GM19328 (cell line): ENCODE data around the gene NLN.
"Not testable (repeated sequence)": the region's sequence is repeated elsewhere in the genome, so short reads cannot be mapped to it uniquely, and the experiment has no call there.

Experiments
- ATAC-seq: cut with Tn5 transposase; IDR thresholded peaks from one replicate; pipeline ENCODE4 v1.9.1; 2021; ENCODE audit warnings: mild to moderate bottlenecking, moderate library complexity; ENCODE audit not compliant: unreplicated experiment

The NLN gene

DNA sequence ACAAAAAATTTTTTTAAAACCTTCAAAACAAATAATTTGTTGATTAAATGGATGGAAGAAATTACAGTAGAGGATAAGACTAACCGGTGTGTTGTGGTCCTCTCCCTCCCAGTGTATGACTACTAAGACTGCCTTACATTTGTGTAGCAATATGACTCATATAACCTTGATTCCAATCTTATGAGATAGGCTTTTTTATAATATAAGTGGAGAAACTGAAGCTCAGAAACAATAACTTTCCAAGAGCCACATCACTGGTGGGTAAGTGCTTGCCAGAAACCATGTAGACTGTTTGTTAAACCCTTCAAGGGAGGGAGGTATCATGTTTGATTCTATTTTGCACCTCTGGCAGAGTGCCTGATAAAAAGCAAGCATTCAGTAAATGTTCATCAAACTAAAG lies 47.5 kb downstream of the NLN start:
- ATAC-seq, result no peak

DNA sequence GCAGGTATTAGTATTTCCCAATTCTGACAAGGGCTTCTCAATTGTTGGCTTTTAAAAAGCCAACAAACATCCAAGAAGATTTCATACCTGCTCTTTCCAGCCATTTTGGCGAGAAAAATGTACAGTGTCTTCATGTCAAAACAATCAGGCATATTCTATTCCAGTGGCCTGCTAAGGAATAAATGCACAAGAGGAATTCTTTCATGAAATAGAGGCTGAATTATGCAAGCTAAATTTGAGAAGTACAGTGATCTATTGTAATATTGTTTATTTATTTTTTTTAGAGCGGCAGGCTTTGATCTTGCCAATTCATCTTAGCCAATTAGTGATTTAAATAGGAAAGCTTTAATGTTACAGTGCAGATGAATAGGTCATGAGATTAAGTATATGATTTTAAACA lies 49.3 kb downstream of the NLN start:
- ATAC-seq, result no peak

DNA sequence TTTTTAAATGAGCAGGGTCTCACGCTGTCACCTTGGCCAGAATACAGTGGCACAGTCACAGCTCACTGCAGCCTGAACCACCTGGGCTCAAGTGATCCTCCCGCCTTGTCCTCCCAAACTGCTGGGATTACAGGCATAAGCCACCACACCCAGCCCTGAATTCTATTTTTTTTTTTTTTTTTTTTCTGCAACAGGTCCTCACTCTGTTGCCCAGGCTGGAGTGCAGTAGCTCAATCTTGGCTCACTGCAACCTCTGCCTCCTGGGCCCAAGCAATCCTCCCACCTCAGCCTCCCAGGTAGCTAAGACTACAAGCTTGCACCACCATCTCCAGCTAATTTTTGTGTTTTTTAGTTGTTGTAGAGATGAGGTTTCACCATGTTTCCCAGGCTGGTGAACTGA lies 51.0 kb downstream of the NLN start:
- ATAC-seq, result not testable (repeated sequence)

DNA sequence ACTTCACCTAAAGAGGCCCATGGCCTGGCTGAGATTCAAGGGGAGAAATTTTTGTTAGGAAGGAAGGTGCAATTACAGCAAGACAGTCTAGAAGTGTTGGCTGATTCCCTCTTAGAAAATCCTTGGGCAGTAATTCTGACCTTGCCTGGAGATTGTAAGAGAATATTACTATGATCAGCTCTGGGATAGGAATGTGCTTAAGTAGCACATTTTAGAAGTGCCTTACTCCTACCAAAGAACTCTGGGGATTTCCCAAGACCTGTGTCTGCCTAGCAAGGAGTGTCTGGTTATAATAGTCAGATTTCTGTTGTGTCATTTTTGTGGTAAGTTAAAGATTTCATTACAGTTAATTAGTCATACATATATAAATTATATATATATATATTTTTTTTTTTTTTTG lies 52.3 kb downstream of the NLN start:
- no peak for ATAC-seq

DNA sequence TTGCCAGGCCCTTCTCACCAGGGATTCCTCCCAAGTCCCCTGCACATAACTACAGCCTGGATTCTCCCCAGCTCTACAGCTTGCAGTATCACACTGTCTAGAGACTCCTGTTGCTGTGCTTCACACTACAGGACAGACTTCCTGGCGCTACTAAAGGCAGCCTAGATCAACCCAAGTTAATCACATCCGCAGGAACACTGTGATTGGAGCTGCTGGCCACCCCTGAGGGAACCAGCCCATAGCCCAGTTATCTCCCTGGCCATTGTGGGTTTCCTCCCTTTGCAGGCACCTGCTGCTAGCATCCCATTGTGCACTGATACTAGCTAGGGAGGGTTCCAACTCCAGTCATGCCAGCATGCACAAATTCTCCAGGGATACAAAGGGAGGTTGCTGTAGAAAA lies 53.5 kb downstream of the NLN start:
- no peak for ATAC-seq

DNA sequence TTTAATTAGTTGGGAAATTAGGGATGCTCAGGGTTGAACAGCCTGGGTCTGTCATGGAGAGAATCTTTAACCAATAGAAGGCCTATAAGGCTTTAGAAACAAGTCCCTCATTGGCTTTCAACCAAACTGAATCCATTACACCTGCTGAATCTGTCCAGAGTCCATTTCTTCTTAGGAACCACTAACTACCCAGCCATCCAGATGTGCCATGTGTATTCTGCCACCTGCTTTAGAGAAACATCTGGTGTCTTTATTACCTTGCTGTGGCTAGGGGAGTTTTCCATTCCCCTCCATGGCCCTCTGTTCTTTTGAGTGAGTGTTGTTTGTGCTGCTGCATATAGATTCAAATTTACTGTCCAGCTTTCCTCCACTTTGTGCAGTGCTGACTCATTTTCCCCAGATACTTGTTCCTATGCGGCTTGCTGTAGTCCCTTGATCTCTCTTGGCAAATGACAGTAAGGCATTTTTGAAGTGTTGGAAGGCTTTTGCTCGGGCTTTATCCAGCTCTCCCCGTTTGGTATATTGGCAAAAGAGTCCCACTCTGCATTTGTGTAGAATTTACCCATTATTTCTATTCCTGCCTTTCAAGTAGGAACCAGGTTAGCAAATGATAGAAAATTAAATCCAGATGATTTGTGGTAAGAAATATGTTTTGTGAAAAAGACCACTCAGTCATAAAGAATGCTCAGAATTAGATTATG lies 54.6 kb downstream of the NLN start:
- no peak for ATAC-seq

DNA sequence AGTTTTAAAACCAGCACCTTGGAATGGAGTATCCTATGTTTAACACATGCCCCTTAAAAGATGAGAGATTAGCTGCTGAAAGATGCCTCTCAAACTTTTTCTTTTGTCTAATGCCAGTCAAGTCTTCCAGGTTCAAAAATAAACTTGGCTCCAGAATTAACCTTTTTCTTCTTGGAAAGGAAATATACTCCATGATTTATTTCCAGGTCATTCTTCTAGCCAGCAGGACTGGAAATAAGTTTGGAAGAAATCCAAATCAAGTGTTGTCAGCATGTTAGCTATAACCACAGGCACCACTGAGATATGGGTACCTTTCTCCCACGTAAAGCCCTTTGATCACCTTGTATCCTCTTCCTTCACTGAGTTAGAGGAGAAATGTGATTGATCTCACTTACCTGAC lies 56.1 kb downstream of the NLN start:
- no peak for ATAC-seq

DNA sequence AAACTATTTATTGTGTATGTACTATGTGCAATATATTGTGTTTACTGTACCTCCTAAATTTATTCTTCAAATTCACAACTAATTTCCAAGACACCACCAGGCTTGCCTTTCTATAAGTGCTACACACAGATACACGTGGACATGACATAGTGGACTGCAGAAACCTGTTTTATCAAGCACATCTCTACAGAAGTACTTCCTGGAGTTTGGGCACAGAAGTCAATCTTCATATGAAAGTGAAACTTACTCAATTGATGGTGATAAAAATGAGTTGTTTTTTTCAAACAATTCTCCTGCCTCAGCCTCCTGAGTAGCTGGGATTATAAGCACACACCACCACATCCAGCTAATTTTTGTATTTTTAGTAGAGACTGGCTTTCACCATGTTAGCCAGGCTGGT lies 57.6 kb downstream of the NLN start:
- ATAC-seq, result no peak

DNA sequence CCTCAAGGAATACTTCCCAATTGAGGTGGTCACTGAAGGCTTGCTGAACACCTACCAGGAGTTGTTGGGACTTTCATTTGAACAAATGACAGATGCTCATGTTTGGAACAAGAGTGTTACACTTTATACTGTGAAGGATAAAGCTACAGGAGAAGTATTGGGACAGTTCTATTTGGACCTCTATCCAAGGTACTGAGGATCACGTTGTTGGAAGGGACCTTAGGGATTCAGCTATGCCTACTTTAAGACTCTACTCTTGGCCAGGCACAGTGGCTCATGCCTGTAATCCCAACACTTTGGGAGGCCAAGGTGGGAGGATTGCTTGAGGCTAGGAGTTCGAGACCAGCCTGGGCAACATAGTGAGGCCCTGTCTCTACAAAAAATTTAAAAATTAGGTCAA lies 66.3 kb downstream of the NLN start:
- ATAC-seq, result not testable (repeated sequence)

DNA sequence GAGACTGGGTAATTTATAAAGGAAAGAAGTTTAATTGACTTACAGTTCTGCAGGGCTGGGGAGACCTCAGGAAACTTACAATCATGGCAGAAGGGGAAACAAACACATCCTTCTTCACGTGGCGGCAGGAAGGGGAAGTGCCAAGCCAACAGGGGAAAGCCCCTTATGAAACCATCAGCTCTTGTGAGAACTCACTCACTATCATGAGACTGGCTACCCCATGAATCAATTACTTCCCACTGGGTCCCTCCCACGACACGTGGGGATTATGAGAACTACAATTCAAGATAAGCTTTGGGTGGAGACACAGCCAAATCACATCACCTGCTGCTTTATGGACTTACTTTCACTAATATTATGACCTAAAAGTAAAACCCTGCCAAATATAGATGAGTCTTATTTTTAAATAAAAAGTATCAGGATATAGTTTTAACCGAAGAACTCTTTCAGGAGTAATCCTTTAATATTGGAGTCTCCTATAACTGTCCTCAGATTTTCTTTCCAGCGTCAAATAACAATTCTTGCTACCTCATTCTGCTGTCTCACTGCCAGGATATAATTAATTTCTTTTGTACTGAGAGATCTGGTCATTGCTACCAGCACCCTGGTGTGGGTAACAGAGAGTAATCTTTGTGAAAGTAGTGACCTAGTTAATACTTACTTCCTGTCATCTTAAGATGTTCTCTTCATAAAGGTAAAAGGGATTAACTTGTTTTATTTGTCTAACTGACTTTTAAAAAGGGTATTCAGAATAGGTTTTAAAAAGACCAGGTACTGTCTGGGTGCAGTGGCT lies 68.6 kb downstream of the NLN start:
- ATAC-seq, result no peak

DNA sequence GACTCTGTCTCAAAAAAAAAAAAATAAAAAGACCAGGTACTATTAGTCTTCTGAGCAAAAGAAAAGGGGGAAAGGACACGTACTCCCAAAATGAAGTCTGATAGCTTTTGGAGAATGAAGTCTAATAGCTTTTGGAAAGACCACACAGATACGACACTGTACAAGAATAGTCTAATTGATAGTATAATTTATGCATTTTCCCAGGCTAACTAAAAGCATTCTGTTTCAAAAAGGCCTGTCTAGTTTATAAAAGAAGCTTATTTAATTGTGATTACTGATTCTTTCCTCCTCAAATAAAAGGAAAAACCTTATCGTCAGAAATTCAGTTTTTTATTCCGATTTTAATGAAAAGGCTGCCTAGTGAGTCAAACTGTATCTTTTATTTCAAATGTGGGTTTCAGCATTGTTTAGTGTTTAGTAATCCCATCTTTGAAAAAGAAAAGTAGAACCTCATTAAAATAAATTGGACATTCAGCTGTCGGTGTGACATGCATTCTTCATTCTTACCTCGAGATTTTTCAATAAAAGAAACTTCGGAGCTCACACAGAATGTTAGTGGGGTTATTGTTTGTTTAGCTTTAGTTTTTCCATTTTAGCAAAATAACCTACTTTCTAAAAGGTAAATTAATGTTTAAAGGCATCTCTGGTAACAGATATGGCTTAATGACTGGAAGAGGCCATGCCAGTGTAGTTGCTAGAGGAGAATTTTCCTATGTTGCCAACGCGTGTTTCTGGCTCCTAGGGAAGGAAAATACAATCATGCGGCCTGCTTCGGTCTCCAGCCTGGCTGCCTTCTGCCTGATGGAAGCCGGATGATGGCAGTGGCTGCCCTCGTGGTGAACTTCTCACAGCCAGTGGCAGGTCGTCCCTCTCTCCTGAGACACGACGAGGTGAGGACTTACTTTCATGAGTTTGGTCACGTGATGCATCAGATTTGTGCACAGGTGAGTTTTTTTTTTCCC lies 70.0 kb downstream of the NLN start:
- no peak for ATAC-seq

DNA sequence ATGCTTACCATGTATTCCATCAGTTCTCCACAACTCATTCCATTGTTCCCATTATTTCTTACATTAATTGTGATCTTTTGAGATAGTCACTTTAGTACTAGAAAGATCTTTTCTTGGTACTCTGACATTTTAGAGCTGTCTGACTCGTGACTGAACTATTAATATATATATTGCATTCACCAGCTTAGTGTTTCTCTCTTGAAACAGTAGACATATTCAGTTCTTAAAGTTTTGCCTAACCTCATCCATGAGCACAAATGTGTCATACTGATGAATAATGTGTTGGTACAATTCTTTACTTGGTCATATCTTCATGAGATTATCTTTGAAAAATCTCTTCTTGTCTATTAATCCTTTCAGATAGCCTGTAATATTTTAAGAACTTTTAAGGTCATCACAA lies 74.3 kb downstream of the NLN start:
- no peak for ATAC-seq

DNA sequence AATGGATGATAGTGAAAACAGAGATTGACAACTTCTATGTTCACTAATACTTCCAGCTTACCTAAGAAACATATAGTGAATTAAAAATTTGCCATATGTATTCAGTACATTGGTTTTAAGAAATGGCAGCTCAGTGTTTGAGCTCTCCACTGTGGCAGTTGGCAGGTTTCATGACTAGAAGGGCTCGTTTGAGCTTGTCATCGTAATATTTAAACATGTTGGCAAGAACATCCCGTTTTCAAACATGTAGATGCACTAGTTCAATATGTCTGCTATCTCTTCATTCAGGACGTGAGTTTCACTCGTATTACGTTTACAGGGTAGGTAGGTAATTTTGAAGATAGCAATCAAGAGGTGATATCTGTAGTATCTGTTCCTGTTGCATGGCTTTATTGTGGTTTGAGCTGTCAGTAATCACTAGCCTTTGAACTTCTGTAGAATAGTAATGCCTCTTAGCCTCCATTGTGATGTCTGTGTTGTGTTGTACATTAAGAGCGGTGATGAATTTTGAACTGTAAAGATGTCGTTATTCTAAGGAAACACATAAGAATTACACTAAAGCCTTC lies 74.8 kb downstream of the NLN start:
- no peak for ATAC-seq

DNA sequence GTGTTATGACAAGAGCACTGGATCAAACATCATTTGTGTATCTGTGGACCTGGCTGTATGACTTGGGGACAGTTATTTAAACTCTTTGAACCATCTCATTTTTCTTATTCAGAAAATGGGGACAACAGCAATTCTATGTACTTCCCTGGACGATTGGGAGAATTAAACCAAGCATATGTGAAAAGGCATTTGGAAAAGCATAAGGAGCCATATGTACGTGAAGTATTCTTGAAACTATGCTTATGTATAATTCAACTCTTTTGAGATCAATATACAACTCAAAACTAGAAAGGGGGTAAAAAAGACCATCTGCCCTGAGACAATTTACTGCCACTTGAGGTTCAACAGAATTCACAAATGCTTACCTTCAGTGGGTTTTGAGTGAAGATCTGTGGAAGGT lies 75.5 kb downstream of the NLN start:
- ATAC-seq, result no peak

DNA sequence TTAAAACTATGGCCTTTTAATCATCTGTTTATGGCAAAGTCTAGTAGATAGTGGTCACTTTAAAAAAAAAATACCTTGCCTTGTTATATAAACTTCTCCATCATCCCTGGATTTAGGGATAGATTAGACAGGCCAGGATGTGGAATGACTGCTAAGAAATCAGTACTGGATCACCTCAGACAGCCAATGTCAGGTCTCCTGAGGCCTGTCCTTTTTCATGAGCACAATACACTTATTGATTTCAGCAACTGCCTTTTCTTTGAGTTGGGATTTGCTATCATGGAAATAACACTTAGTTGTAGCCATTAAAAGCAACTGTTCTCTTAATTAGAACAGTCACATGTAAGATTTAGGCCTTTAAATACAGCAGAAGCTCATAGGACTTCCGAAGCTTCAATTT lies 77.9 kb downstream of the NLN start:
- no peak for ATAC-seq

DNA sequence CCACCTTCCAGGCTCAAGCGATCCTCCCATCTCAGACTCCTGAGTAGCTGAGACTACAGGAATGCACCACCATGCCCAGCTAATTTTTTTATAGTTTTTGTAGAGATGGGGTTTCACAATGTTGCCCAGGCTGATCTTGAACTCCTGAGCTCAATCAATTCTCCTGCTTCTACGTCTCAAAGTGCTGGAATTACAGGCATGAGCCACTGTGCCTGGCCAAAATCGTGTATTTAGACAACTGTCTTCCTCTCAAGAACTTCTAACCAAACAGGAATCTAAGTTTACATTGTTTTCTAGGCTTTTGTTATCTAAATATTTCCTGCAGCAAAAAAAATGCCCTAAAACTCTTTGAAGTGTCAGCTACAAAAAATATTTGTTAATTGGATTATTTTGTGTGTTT lies 78.8 kb downstream of the NLN start:
- ATAC-seq, result no peak

DNA sequence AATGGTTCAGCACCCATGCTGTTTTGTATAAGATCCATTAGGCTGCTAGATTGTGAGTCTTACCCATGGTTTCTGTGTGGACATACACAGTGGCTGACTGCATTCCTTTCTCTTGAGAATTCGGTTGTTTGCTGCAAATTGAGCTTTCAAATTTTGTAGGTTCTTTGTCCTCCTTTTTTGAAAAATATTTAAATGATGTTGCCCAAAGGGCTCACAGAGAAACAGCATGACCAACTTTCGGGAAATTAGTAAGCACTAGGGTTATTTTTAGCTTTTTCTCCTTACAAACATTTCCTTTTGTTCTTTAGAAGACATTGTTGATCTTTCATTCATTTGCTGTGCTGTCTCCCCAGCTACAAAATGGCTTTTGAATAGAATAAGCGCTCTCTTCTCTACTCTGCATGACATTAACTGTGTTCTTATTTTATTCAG lies 79.4 kb downstream of the NLN start:
- no peak for ATAC-seq

DNA sequence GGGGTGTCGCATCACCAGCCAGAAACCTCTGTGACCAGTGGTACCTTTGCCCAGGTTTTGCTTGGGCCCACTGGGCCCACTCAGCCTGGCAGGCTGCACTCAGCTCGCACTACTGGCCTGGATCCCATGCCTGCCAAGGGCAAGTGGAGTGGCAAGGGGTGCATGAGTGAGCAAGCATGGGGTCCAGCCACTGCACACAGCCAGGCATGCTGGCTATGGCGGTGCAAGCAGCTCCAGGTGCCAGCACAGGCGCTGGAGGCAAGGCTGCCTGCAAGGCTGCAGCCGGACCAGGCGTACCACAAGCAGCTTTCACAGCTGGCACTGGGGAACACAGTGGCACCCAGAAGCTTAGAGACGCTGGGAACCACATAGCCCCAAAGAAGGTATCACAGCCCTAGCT lies 80.1 kb downstream of the NLN start:
- ATAC-seq, result no peak

DNA sequence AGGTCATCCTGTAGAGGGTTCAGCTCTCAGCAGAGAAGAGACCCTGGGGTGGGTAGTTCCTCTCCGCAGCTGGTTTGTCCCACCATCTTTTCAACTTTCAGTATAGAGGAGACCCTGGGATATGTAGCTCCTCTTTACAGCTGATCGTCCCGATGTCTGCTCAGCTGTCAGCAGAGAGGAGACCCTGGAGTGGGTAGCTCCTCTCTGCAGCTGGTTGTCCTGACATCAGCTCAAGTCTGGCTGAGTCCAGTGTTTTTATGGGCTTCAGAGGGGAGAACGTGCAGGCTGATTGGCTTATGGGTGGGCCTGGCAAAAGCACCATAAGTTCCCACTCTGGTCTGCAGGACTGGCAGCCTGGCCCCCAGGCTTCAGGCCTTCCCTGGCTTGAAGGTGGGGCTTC lies 80.8 kb downstream of the NLN start:
- no peak for ATAC-seq

DNA sequence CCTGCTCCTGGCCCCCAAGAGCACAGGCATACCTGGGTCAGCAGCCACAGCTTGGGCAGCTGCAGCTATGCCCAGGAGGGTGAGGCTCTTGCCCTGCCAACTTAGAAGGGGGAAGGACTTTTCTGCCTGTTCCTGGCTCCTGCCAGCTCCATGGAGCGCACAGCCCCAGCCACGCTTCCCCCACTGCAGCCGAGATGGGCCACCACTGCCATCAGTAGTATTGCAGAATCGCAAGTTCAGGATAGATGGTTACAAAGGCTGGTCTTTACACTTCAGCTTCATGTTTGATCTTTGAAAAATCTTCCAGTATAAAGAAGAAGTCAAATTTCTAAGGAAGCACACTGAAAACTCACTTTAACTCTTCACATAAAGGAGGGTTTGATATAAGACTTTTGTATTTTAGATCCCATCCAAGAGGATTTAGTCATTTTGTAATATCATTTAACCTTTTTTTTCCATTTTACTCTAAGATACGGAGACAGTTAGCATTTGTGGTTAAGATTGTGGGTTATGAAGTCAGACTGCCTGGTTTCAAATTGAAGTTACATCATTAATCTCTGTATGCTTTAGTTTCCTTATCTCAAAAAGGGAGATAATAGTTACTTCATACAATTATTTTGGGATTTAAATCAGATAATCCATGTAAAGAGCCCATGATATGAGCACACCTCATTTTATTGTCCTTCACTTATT lies 81.8 kb downstream of the NLN start:
- ATAC-seq, result no peak

DNA sequence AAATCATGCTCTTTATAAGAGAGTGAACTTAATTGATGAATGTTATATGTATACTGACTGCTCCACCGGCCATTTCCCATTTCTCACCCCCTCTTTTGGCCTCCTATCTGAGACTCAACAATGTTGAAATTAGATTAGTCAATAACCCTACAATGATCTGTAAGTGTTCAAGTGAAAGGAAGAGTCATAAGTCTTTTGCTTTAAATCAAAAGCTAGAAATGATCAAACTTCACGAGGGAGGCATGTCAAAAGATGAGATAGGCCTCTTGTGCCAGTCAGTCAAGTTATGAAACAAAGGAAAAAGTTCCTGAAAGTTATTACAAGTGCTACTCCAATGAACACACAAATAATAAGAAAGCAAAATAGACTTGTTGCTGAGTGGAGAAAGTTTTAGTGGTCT lies 83.1 kb downstream of the NLN start:
- ATAC-seq, result no peak
